HepG2 (cell line): ENCODE results near the gene ZBTB22. TPM values are rescaled to one million over a fixed set of nuclear protein-coding genes. Genes with fewer than 3 reads are reported as not detected.

Source experiments
- ARID3A ChIP-seq: IDR thresholded peaks from 2 replicates; pipeline ENCODE4 v1.6.1; 2012; ENCODE audit warnings: low read depth, low read length, improper control_type of control experiment
- ASH2L ChIP-seq: fragments of 300-600, 200-600 bp; sonication (generic); IDR thresholded peaks from 2 replicates; pipeline ENCODE4 v1.7.0; 2017; ENCODE audit warnings: low read depth, mild to moderate bottlenecking, moderate library complexity, mixed read lengths, low read length; ENCODE audit not compliant: insufficient read length
- CREB3 ChIP-seq: sonication (generic); formaldehyde crosslinking; IDR thresholded peaks from 2 replicates; pipeline ENCODE4 v1.5.0; 2020; ENCODE audit warnings: missing genetic modification reagents
- ETV6 ChIP-seq: sonication (generic); formaldehyde crosslinking; conservative IDR thresholded peaks from 2 replicates; pipeline ENCODE4 v1.4.0; 2020; ENCODE audit warnings: missing genetic modification reagents
- GATA4 ChIP-seq: sonication (generic); IDR thresholded peaks from 2 replicates; pipeline ENCODE4 v1.6.1; 2016; ENCODE audit warnings: antibody characterized with exemption, low read depth, borderline replicate concordance
- KDM2A ChIP-seq: sonication (generic); formaldehyde crosslinking; IDR thresholded peaks from 2 replicates; pipeline ENCODE4 v1.4.0; 2020; ENCODE audit warnings: low read depth, missing genetic modification reagents, borderline replicate concordance
- KLF13 ChIP-seq: sonication (generic); formaldehyde crosslinking; IDR thresholded peaks from 2 replicates; pipeline ENCODE4 v1.4.0; 2020; ENCODE audit warnings: mild to moderate bottlenecking, missing genetic modification reagents
- MEIS2 ChIP-seq: sonication (generic); formaldehyde crosslinking; IDR thresholded peaks from 2 replicates; pipeline ENCODE4 v1.9.0; 2021; ENCODE audit warnings: mild to moderate bottlenecking, missing genetic modification reagents
- NFAT5 ChIP-seq: sonication (generic); formaldehyde crosslinking; IDR thresholded peaks from 2 replicates; pipeline ENCODE4 v1.4.0; 2020; ENCODE audit warnings: missing genetic modification reagents
- PRMT3 ChIP-seq: sonication (generic); formaldehyde crosslinking; IDR thresholded peaks from 2 replicates; pipeline ENCODE4 v1.8.1; 2022; ENCODE audit warnings: low read depth, mild to moderate bottlenecking, moderate library complexity, missing genetic modification reagents, borderline replicate concordance
- RNF2 ChIP-seq: fragments of 450-650 bp; conservative IDR thresholded peaks from 2 replicates; pipeline ENCODE4 v1.6.1; 2016; ENCODE audit warnings: low read depth
- SIN3A ChIP-seq: IDR thresholded peaks from 2 replicates; pipeline ENCODE4 v1.6.1; 2011; ENCODE audit warnings: low read depth, mild to moderate bottlenecking, control low read depth, low read length, borderline replicate concordance
- SNAPC2 ChIP-seq: sonication (generic); formaldehyde crosslinking; IDR thresholded peaks from 2 replicates; pipeline ENCODE4 v1.8.1; 2022; ENCODE audit warnings: mild to moderate bottlenecking, missing genetic modification reagents
- SP5 ChIP-seq: IDR thresholded peaks from 2 replicates; pipeline ENCODE4 v1.6.1; 2016; ENCODE audit warnings: low read depth, borderline replicate concordance
- ZNF235 ChIP-seq: sonication (generic); formaldehyde crosslinking; IDR thresholded peaks from 2 replicates; pipeline ENCODE4 v1.8.1; 2023; ENCODE audit warnings: mild to moderate bottlenecking, missing genetic modification reagents, borderline replicate concordance
- ZNF260 ChIP-seq: sonication (generic); formaldehyde crosslinking; IDR thresholded peaks from 2 replicates; pipeline ENCODE4 v1.4.0; 2020; ENCODE audit warnings: missing genetic modification reagents, low read depth, mild to moderate bottlenecking, borderline replicate concordance
- ZNF282 ChIP-seq: fragments of 450-650 bp; IDR thresholded peaks from 2 replicates; pipeline ENCODE4 v1.6.1; 2018; ENCODE audit not compliant: partially characterized antibody
- ZNF326 ChIP-seq: sonication (generic); formaldehyde crosslinking; IDR thresholded peaks from 2 replicates; pipeline ENCODE4 v1.4.0; 2020; ENCODE audit warnings: missing genetic modification reagents, borderline replicate concordance
- ZNF383 ChIP-seq: sonication (generic); formaldehyde crosslinking; IDR thresholded peaks from 2 replicates; pipeline ENCODE4 v1.4.0; 2020; ENCODE audit warnings: missing genetic modification reagents, mild to moderate bottlenecking, borderline replicate concordance
- ZNF660 ChIP-seq: sonication (generic); formaldehyde crosslinking; IDR thresholded peaks from 2 replicates; pipeline ENCODE4 v1.5.1; 2020; ENCODE audit warnings: mild to moderate bottlenecking, low read depth, missing genetic modification reagents, borderline replicate concordance
- polyA plus RNA-seq, 8 experiments: library from polyadenylated mRNA; depleted of rRNA in 3 of 8; stranded (reverse) in 7 of 8; unstranded in 1 of 8; fragments of >200 nt; fragmentation: Illumina TruSeq in 4 of 8; extraction: Trizol in 4 of 8; gene quantifications; 2 replicates each; pipeline versions ENCODE4 v1.2.1 to v1.2.3, GENCODE V29; 2011 to 2016; ENCODE audit warnings: low read depth in 4 of 8, missing spikeins in 1 of 8, mixed read lengths in 1 of 8; ENCODE audit not compliant: insufficient read depth in 1 of 8
- total RNA-seq, 5 experiments: library from RNA; depleted of rRNA; stranded (reverse); fragments of >200 nt; fragmentation: Illumina TruSeq; extraction: Trizol; gene quantifications; 2 replicates each; pipeline ENCODE4 v1.2.3, GENCODE V29; 2016; ENCODE audit warnings: low read depth in 1 of 5

ZBTB22 gene
- total and polyA plus RNA-seq, 2 of the 13 experiments (the other 11 are each of a cell fraction or from before 2014, with no cell fraction given), result 8.0 to 10.6 TPM

- TF ChIP-seq CREB3 (CRISPR knock-in tag), result 0 out of 2 replicates have a peak, but pooled peaks have one; percentile 61
- TF ChIP-seq RNF2, result no peak
- TF ChIP-seq ZNF660 (CRISPR knock-in tag), result no peak
- peak; percentile 68; the same call in 1 of the 2 replicates for TF ChIP-seq SIN3A
- no peak for TF ChIP-seq ZNF326 (CRISPR knock-in tag)
- TF ChIP-seq ZNF383 (CRISPR knock-in tag), result 0 out of 2 replicates have a peak, but pooled peaks have one; percentile 61
- TF ChIP-seq PRMT3, result peak; percentile 83; the same call in 1 of the 2 replicates
- peak; percentile 93 for TF ChIP-seq SP5 (CRISPR knock-in tag)
- no peak for TF ChIP-seq SNAPC2 (CRISPR knock-in tag)
- TF ChIP-seq MEIS2, result peak; percentile 61
- TF ChIP-seq GATA4, result 0 out of 2 replicates have a peak, but pooled peaks have one; percentile 51
- no peak; the same call in 1 of the 2 replicates for TF ChIP-seq KLF13
- TF ChIP-seq ARID3A, result 0 out of 2 replicates have a peak, but pooled peaks have one; percentile 29
- peak; percentile 100 for TF ChIP-seq KDM2A
- no peak for TF ChIP-seq ZNF260 (CRISPR knock-in tag)
- no peak; the same call in 1 of the 2 replicates for TF ChIP-seq NFAT5
- TF ChIP-seq ZNF282, result no peak
- TF ChIP-seq ASH2L, result peak; percentile 93
- no peak for TF ChIP-seq ETV6 (CRISPR knock-in tag)
- TF ChIP-seq ZNF235 (CRISPR knock-in tag), result 0 out of 2 replicates have a peak, but pooled peaks have one; percentile 95
Observed at GRCh38 chr6:33299237-33299944, 18.2 kb downstream of the ZBTB22 start (continued).
